Ecto neural progenitor cell (in vitro differentiated cells): Measurements from ENCODE around the gene SLC17A4.

Experiments used
- DNase-seq: peaks from one replicate; pipeline ENCODE4 v3.0.0-alpha.2; 2018; ENCODE audit warnings: low spot score

Gene SLC17A4

GRCh38 chr6:25821341-25821740 is 66.8 kb downstream of the SLC17A4 start:
- no peak for DNase-seq

- DNase-seq: no peak
Measured at GRCh38 chr6:25829375-25829774, 74.8 kb downstream of the SLC17A4 start.

GRCh38 chr6:25830458-25830857 is 75.9 kb downstream of the SLC17A4 start:
- DNase-seq: no peak
